ENCODE results near the gene CDK3. TPM values are rescaled to one million over a fixed set of nuclear protein-coding genes. Genes with fewer than 3 reads are reported as not detected.
"Not testable (repeated sequence)": the region's sequence is repeated elsewhere in the genome, so short reads cannot be mapped to it uniquely, and the experiment has no call there.

Gene CDK3
- total RNA-seq, 1 experiment from 2014 or later = 6.4 TPM

- Histone ChIP-seq H3K27me3 (no peaks in the 10 kb centered on the region), H3K36me3 (no peaks in the 10 kb centered on the region), H3K9me3 (no peaks in the 10 kb centered on the region), H3K4me3 (no peak overlapping the region)
- DNase-seq = no peak
Observed at GRCh38 chr17:76022973-76023899, 22.6 kb downstream of the CDK3 start.

DNA sequence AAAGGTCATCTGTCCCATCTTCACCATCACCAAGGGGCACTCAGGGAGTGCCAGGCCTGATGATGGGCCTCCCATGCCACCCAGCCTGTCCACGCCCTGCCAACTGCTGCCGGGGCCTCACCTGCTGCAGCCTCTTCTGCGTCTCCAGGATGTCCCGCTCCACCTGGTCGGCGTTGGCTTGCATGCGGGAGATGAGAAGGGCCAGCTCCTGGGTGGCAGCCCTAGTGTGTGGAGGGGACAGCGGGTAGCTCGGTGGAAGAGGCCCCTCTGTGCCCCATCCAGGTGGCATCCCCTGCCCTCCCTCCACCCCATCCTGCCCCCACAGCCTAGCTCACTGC lies 23.2 kb downstream of the CDK3 start:
- no peak for DNase-seq

GRCh38 chr17:76024353-76024752 lies 23.7 kb downstream of the CDK3 start:
- Histone ChIP-seq H3K9me3 (no peaks in the 10 kb centered on the region), H3K36me3 (no peaks in the 10 kb centered on the region), H3K4me3 (no peak overlapping the region), H3K27me3 (no peaks in the 10 kb centered on the region)
- no peak for DNase-seq

More for the DNA sequence above, 23.2 kb downstream of the CDK3 start:
- Histone ChIP-seq H3K27me3 (no peaks in the 10 kb centered on the region), H3K9me3 (no peaks in the 10 kb centered on the region), H3K4me3 (no peak overlapping the region), H3K36me3 (no peaks in the 10 kb centered on the region)

DNA sequence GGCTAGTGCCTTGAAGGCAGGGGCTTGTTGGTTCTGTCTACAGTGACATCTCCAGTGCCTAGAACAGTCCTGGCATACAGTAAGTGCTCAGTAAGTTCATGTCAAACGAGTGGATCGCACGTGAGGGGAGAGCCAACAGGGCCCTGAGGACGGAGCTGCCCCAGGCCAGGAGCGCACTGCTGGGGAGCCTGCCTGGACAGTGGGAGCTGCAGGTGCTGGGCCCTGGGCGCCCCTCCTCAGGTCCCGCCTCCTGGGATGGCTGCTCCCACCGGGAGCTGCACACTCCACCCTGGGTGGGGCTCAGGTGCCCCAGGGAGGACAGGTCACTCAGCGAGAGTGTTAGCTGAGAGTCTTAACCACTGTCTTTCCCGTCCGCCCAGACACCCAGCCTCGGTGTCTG lies 24.6 kb downstream of the CDK3 start:
- no peak overlapping the region for H3K4me3 ChIP-seq
- DNase-seq = no peak
- H3K27me3 ChIP-seq = no peaks in the 10 kb centered on the region
- H3K36me3 ChIP-seq = no peaks in the 10 kb centered on the region
- no peaks in the 10 kb centered on the region for H3K9me3 ChIP-seq

DNA sequence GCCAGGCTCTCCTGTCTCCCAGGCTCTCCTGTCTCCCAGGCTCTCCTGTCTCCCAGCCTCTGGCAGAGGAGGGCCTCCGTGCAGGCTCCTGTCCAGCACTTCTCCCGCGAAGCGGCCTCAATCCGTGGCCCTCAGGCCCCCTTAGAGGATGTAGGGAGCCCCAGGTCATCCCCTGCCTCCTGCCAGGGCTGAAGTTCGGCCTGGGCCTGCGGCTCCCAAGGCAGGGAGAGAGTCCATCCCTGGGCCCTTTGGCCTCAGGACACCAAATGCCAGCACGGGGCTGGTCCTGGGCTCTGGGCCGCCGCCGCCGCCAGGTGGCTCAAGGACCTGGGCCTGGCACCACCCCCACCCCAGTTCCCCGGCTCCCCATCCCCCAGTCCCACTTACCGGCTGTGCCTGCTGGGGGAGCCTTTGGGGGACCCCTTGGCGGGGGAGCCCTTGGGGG lies 26.1 kb downstream of the CDK3 start:
- DNase-seq = no peak

GRCh38 chr17:76027159-76027839 lies 26.6 kb downstream of the CDK3 start, which contains the start of gene EVPL:
Gene EVPL (minus strand): TSS chr17:76027306. CDS start chr17:76027198, 108 bp downstream.
- Histone ChIP-seq H3K4me3 (no peak within 1 kb of the TSS), H3K27me3 (no peaks in the 10 kb centered on the region), H3K9me3 (no peaks in the 10 kb centered on the region), H3K36me3 (no peaks in the 10 kb centered on the region)
- no peak for DNase-seq

More for the DNA sequence above, 26.1 kb downstream of the CDK3 start:
- H3K4me3 ChIP-seq = no peak overlapping the region
- H3K36me3 ChIP-seq = no peaks in the 10 kb centered on the region
- no peaks in the 10 kb centered on the region for H3K27me3 ChIP-seq
- H3K9me3 ChIP-seq = no peaks in the 10 kb centered on the region

GRCh38 chr17:76032073-76032779 lies 31.6 kb downstream of the CDK3 start:
- H3K4me3 ChIP-seq = no peak overlapping the region
- H3K27me3 ChIP-seq = no peaks in the 10 kb centered on the region
- H3K9me3 ChIP-seq = no peaks in the 10 kb centered on the region
- DNase-seq = no peak
- no peaks in the 10 kb centered on the region; the same call in 1 of the 2 replicates for H3K36me3 ChIP-seq

GRCh38 chr17:76032780-76033108 lies 32.1 kb downstream of the CDK3 start:
- no peaks in the 10 kb centered on the region; the same call in 1 of the 2 replicates for H3K36me3 ChIP-seq
- H3K4me3 ChIP-seq = no peak overlapping the region
- no peak for DNase-seq
- H3K27me3 ChIP-seq = no peaks in the 10 kb centered on the region
- no peaks in the 10 kb centered on the region for H3K9me3 ChIP-seq

DNA sequence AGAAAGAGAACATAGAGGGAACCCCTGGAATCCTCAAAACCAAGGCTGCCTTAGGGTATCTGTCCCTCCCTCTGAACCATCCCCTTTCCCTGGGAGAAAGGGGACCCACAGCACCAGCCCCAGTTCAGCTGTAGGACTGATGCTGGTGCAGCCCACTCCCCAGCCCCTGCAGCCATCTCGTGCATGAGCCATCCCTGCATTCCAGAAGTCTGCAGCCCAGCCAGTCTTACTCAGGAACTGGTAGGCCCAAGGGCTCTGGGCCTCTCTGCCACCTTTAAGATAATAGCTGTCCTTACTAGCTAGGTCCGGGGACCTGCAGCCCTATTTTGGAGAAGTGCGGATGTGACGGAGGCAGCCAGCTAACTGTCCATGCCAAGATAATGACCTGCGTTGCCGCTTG lies 32.5 kb downstream of the CDK3 start:
- DNase-seq = no peak
- Histone ChIP-seq H3K4me3 (no peak overlapping the region), H3K36me3 (peaks cover 4% of the 10 kb centered on the region), H3K9me3 (no peaks in the 10 kb centered on the region), H3K27me3 (no peaks in the 10 kb centered on the region)

DNA sequence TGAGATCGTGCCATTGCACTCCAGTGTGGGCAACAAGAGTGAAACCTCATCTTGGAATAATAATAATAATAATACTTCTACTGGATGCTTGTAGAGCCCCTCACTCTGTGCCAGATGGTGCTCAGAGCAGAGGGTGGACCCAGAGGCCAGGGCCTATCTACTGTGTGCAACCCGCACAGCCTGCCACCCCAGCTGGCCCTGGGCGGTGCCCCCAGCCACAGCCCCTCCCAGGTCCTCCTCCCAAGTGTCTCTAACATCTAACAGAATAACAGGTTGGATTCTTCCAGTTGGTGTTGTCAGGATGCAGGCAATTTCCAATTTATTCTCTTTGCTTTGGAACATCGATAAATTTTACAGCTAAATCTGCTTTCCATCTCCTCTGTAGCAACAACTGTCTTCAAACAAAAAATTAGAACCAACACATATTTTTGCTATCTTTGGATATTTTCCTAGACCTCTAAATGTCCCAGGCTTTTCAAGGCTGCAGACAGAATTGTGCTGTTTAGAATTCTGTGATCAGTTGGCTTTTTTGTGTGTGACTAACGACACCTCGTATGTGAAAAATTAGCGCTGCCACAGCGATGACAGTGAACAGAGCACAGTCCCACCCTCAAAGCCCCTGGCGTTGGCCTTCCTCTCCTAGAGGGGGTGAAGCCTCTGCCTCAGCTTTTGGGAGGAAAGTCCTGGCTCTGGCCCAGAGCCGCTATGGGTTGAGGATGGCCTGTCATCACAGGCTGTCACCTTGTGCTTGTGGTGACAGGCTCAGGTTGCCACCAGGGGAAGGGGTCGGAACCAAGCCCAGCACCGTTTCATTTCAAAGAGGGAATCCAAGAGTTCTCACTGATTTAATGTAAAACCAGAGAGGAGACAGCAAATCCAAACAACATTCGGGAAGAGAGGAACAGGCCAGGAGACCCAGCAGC lies 34.0 kb downstream of the CDK3 start:
- DNase-seq = no peak
- H3K27me3 ChIP-seq = no peaks in the 10 kb centered on the region
- H3K4me3 ChIP-seq = no peak overlapping the region
- peaks cover 19% of the 10 kb centered on the region for H3K36me3 ChIP-seq
- H3K9me3 ChIP-seq = no peaks in the 10 kb centered on the region

DNA sequence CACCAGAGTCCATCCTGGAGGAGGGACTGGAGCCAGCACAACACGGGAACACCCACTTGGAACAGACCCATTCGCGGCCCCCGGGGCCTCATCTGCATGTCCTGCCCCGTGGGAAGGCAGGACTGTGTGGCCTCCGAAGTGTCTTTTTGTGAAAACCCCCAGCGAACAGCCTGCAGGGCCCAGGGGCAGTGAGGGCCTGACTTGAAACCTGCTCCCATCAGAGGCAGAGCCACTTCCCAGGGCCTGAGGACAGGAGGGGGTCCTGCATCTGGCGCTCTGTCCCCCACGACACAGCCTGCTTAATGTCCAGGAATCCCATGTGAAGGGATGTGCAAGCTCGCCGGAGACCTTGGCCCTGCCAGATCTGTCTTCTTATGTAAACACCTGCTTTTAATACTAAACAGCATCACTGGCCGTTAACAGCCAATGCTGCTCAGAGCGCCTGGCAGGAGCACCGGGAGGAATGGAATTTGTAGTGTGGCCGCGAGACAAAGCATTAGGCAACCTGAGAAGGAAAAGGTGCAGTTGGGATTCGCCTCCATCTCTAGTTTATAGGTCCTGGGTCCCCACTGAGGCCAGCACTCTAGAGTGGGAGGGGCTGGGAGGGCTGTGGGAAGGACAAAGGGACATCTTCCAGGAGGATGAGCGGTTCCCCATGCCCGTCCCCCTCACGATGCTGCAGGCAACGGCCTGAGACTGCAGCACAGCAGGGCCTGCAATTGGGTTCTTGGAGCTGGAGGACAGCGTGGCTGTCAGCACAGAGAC lies 36.0 kb downstream of the CDK3 start:
- no peaks in the 10 kb centered on the region for H3K9me3 ChIP-seq
- no peak for DNase-seq
- H3K4me3 ChIP-seq = no peak overlapping the region
- H3K36me3 ChIP-seq = peaks cover 39% of the 10 kb centered on the region
- H3K27me3 ChIP-seq = no peaks in the 10 kb centered on the region

- Histone ChIP-seq H3K36me3 (peaks cover 53% of the 10 kb centered on the region), H3K4me3 (no peak overlapping the region), H3K9me3 (no peaks in the 10 kb centered on the region), H3K27me3 (no peaks in the 10 kb centered on the region)
- no peak for DNase-seq
Observed at GRCh38 chr17:76038050-76038449, 37.4 kb downstream of the CDK3 start.

DNA sequence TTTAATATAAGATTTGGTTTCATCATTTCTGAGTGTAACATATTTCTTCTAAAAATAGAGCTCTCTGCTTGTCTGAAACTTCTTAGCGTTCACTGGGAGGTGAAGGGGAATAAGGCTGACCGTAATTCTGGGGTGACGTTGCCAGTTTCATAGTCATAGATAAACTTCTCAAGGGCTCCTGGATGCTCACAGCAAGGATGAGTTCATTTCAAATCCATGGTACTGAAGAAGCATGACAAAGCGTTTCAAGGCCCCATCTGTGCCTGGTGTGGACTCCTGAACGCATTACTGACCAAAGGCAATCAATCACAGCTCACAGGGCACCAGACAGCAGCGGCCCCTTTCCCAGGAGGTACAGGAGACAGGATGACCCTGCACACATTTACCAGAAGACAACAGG lies 38.5 kb downstream of the CDK3 start:
- Histone ChIP-seq H3K27me3 (no peaks in the 10 kb centered on the region), H3K36me3 (peaks cover 64% of the 10 kb centered on the region), H3K9me3 (no peaks in the 10 kb centered on the region), H3K4me3 (no peak overlapping the region)
- no peak for DNase-seq

GRCh38 chr17:76040376-76040775 lies 39.7 kb downstream of the CDK3 start:
- H3K9me3 ChIP-seq = no peaks in the 10 kb centered on the region
- no peaks in the 10 kb centered on the region for H3K27me3 ChIP-seq
- H3K4me3 ChIP-seq = no peak overlapping the region
- no peak for DNase-seq
- H3K36me3 ChIP-seq = peaks cover 74% of the 10 kb centered on the region

GRCh38 chr17:76042868-76043267 lies 42.2 kb downstream of the CDK3 start:
- DNase-seq, H3K4me3 ChIP-seq, H3K27me3 ChIP-seq, H3K9me3 ChIP-seq: not testable (repeated sequence)
- H3K36me3 ChIP-seq = peaks cover 95% of the 10 kb centered on the region
